GM19324 (cell line): ENCODE results near the gene ROR2.

Experiments
- ATAC-seq: cut with Tn5 transposase; IDR thresholded peaks from one replicate; pipeline ENCODE4 v1.9.1; 2021; ENCODE audit warnings: mild to moderate bottlenecking, moderate library complexity; ENCODE audit not compliant: unreplicated experiment, low FRiP score

The ROR2 gene

DNA sequence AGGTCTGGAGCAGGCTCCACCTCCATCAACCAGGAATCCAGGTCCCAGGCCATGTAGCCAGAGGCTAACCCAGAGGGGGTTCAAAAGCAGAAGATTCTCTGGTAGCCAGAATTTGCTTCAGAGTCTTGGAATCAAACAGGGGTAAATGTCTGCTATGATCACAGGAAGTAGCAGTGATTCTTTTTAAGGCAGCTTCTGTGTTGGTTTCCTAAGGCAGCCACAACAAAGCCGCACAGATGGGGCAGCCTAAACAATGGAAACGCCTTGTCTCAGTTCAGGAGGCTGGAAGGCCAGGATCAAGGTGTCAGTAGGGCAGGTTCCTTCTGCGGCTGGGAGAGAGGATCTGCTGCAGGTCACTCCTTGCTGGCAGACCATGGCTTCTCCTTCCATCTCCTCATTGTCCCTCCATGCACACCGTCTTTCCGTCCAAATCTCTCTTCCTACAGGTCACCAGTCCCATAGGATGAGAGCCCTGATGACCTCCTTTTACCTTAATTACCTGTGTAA is 167.3 kb downstream of the ROR2 start:
- ATAC-seq = no peak

DNA sequence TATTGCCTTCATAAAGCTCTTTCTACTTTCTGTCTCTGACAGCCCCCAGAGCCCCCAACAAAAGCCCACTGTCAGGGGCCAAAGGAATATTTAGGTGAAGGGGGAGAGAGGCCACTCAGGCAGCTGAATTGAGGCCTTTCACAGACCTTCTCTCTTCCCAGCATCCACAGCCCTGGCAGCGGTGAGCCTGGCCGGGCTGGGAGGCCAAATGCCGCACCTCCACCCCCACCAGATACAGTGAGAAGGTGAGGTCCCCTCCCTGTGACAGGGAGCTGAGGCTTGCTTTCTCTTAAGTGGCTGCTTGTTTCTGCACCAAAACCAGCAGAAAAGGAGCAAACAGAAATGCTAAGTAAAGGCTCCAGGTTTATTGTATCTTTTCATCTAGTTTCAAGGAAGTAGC is 168.1 kb downstream of the ROR2 start:
- ATAC-seq = no peak

DNA sequence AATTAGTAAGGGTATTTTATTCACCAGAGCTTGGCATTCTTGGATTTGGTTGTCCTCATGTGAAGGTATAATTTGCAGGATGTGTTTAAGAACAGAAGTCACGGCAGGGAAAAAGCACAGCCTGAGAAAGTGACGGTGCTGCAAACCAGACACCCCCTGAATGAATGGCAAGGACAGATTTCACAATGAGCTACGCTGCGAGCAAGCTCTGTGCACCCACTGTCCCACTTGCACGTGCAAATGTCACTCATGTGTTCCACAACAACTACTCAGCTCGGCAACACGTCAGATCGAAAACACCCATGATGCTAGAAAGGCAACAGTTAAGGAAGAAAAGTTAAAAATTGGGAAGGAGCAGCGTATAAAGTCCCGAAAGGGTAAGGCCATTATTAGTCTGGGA is 168.9 kb downstream of the ROR2 start:
- ATAC-seq = no peak

DNA sequence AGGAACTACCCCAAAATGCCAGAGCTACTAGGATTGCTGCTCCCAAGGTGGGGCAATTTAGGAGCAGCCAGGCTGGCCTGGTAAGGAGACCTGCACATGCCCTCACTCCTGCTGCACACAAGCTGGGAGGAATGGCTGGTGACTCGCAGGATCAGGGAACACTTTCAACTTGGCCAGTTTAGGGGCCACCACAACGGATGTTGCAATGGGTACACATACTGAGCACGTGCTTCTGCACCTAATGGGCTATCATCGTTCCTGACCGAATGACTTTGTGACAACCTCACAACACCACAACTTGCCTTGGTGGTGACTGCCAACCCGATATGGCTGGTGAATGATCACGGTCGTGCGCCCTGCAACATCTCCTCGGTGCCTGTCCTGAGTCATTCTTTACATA is 172.0 kb downstream of the ROR2 start:
- no peak for ATAC-seq

DNA sequence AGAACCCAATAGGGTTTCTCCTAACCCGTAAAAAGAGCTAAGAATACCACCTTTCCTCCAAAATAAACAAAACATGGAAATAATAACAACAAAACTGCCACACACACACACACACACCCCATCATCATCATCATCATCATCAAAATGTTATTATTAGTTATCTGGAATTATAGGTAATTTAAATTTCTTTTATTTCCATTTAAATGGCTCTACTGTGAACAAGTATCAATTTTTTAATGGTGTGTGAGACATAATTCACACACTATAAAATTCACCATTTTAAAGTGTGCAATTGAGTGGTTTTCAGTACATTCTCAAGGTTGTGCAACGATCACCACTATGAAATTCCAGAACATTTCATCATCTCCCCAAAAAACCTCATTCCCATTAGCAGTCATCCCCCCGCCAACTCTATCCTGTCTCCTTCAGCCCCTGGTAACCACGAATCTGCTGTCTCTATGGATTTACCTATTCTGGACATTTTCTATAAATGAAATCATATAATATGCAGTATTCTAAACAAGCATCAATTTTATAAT is 172.7 kb downstream of the ROR2 start:
- ATAC-seq = no peak

DNA sequence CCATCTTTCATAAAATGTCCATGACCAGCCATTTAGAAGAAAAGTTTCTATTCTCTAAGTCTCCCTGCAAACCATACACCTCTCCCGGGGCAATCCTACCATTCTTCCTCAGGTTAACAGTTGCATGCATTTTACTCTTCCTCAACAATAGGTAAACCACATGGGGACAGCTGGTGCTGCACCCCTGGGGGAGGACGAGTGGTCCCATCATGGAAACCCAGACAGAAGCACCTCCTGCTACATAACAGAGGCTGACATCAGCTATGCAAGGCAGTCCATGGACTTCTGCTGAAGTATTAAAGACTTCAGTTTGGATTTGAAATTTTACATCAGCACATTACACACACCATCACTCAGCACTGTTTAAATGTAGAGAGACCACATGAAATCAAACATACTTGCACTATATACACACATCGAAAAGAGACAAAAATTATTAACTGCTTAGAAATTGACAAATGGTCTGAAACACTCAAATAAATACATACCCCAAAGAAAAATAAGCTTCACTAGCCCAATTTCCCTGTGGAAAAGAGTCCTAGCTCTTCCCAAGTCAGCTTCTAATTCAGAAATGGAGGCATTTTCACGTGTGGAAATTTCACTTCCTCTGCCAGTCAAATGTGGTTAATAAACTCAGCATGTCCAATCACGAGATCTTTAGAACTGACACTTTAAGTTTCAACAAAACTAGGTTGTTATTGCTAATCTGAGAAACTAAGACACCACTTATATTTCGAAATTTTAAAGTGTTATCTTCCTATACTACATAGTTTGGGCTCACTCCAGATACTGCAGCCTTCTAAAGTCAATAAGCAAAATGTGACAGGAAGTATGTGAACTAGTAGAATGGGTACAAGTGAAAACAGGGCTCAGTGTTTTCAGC is 173.4 kb downstream of the ROR2 start:
- no peak for ATAC-seq

DNA sequence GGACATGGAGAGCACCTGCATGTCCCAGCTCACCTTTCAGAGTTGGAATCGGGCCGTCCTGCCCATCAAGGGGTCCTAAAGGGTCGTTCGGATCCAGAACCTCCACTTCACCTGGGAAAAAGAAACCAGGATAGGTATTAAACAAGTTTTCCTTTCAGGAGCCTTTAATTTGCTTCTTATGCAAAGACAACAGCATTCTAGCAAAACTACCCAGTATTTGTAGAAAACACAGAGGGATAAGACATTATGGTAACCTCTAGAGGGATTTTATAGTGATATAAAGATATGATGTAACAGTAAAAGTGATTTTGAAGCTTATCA is 174.4 kb downstream of the ROR2 start:
- ATAC-seq = no peak

DNA sequence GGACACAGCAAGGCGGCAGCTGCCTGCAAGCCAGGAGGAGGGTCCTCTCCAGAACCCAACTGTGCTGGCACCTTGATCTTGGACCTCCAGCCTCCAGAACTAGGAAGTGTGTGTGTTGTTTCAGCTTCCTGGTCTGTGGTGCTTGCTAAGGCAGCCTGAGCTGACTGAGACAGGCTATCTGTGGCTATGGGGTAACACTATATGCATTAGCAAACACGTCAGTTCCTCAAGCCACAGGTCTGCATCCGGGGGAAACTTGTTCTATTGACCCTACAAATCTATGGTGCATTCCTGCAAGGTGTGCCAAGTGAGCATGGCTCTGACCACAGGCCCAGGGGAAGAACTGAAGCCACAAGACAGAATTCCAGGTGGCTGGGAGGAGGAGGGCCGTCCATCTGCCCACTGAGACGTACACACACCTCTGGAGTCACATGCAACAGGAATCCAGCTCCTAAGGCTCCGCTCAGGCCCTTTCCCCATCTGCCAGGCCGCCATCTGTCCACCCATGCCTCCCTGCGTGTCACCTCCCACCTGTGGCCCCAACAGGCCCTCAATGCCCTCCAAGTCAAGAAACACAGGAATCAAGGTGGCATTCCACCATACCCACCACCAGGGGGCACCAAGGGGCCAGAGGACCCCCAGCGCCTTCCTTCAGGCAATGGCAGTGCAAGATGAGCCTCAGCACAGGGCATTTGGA is 174.9 kb downstream of the ROR2 start:
- ATAC-seq = peak; percentile 70

DNA sequence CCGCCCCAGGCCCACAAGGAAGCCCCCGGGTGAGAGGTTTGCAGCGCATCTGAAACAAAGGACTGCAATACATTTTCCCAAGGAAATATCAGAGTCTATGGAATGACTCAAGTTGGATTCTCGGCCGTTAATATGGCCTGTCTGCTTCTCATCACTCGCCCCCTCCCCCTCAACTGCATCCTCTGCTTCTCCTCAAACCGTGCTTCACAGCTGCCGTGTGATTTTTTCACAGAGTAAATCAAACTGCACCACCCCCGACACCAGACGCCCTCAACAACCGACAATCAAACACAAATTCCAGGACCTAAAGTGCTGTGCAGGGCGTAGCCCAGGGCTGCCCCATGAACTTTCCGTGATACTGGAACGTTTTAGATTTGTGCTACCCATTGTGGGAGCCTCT is 176.9 kb downstream of the ROR2 start:
- ATAC-seq = no peak

DNA sequence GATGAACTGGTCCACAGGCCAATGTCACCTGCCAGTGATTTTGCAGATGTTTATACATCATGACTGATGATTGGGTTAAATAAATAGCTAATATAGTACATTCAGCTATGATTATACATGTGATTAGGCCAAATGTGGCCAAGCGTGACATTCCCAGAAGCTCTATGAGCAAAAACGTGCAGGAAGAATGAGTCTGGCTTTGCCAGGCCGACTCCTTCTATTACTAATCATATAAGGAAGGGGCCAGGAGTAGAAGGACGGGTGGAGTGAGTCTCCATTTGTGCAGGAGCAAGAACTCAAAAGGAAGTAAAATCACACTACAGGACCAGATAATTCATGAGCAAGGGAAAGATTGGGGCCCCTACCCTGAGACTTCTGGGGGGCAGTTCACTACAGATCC is 178.2 kb downstream of the ROR2 start:
- no peak for ATAC-seq

DNA sequence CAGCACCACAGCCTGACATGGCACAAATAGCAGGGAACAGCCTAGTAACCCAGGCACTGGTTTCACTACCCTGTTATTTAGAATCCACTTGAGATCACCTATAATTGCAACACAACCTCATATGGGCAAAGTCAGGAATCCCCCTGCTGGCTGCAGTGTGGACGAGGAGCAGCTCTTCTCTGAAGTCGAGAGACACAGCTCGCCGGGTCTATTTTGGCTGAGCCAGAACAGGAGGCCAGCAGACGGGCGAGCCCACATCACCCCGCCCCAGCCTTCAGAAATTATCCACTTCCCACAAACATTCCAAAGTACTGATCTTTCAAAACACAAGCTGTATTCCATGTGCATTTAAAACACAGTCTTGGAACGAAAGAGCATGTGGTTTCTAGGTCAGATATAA is 179.0 kb downstream of the ROR2 start:
- ATAC-seq = no peak

DNA sequence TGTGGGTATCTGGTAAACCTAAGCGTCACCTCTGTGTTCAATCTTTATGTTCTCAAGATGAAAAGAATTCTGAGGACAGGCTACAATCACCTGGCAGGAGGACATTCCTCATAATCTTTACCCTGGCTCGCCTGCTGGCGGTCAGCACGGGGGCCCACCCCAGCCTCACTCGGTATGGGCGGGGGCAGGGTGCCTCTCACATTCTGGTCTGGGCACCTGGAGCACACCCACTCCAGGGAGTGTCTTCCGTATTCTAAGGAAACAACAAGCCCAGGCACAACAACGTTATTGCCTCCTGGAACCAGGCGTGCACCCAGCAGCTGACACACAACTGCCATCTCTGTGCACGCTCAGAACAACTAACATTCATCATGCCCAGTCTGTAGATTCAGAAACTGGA is 179.8 kb downstream of the ROR2 start:
- ATAC-seq = no peak

DNA sequence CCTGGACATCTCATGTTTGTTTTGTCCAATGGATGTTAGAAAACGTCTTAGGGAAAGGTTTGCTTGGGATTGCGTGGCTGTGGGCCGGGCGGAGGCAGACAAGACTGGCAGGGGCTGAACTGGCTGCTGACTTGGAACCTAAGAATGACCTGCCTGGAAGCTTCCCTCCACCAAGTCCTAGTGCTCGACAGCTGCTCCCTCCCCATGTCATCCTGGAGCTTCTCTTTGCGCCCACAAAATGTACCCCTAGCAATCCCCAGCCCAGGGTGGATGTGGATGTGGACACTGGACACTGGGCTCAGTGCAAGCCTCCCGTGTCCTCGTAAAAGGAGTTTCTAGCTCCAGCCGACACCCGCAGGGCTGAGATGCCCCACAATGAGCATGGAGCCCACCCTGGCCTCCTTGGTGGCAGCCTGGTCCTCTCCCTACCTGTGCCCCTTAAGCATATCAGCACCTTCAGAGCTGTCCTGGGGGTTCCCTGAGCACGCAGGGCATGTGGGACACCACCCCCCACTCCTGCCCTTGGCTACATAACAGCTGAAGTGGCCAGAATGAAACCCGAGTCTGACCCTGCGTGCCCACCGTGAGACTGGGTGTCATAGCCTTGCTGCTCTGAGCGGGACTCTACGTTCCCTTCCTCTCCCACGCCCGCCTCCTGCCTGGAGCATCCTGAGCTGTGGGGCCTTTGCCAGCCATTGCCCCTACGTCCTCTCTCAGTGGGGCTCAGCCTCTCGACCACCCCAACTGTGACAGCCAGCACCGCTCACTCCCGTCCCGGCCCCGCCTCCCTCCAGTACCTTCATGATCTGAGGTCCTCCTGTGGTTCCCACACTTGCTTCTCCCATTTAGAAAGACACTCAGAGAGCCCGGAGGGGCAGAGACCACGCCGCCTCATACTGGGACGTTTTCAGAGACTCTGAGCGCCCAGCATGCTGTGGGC is 180.8 kb downstream of the ROR2 start:
- no peak for ATAC-seq

DNA sequence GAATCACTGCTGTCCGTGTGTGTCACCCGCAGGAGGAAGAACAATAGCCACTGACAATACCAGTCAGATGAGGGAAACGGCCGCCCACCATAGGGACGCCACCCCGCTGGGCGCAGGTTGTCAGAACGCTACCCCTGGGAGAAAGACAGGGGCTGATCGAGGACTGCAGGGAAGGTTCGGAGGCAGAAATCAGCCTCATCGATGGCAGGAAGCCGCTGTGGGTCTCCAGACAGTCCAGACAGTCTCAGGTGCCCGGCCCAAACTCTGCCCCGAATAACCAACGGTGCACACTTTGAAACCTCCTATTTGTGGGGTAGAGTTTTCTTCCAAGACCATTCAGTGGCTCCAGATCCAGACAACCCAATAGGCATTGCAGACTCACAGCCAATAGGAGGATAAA is 181.5 kb downstream of the ROR2 start:
- no peak for ATAC-seq

DNA sequence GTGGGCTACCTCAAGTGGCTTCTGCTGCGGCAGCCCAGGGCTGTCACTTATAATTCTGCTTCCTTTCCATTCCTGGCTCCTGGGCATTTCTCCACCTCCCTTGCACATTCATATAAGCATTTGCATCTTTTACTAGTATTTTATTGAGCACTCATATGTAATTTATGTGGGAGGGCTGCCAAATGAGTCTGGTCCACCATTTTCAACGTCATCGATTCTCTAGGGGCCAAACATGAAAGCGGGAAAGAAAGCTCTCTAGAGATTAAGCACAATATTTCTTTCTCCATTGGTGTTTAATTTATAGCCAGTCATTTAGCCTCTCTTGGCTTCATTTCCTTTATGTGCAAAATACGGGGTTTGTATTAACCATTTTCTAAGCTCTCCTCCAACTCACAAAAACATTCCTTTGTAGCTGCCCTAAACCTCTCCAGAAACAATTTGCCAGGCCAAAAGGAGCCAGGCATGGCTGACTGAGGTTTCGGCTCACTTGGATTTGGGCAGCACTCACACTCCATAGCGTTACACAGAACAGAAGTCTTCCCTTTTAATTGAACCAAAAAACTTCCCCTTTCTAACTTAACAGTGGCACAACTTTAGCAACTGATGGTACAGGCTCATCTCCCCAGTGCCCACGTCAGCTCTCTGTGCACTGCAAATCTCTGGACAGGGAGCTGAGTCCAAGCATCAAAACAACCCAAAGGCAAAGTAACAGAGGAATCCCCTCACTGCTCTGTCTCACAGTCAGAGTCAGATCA is 183.5 kb downstream of the ROR2 start:
- no peak for ATAC-seq

DNA sequence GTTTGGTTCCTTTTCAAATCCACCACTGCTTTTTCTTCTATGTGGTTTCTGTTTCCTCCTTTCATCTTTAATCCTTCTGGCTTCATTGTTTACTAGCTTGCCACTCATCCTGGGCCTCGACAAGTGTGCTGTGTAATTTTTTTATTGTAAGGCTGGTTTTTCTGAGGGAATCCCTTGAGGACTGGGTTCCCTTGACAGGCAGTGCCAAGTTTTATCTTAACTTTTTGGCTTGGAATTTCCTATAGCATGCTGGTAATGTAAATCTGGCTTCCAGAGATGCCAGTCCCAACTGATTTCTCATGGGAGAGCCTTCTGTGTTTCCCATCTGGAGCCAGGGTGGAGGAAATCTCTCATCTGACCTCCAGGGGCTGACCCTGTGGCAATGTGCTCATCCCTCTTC is 184.7 kb downstream of the ROR2 start:
- ATAC-seq = no peak

DNA sequence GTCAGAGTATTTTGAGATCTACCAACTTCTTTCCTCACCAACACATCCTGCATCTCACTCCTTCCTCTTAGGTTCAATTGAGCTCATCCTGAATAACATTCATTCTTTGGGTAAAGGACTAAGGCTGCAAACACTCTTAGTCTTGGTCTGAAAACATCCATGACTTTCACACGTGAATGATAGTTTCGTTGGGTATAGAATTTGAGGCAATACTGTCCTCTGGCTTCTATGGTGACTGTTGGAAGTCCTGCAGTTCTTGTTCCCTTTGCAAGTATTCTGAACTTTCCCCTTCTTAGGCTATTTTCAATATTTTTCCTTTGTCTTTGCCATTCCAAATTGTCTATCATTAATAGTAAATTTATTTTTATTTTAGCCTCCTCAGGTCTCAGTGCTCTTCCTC is 185.4 kb downstream of the ROR2 start:
- no peak for ATAC-seq

DNA sequence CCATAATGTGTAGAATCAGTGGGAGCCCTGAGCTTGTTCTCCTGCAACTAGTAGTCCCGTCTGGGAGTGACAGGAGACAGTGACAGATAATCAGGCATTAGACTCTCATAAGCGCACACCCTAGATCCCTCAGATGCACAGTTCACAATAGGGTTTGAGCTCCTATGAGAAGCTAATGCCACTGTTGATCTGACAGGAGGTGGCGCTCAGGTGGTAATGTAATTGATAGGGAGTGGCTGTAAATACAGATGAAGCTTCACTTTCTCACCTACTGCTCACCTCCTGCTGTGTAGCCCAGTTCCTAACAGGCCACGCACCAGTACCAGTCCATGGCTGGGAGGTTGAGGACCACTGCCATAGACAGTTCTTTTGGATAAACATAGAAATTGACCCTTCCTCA is 188.7 kb downstream of the ROR2 start:
- ATAC-seq = no peak

DNA sequence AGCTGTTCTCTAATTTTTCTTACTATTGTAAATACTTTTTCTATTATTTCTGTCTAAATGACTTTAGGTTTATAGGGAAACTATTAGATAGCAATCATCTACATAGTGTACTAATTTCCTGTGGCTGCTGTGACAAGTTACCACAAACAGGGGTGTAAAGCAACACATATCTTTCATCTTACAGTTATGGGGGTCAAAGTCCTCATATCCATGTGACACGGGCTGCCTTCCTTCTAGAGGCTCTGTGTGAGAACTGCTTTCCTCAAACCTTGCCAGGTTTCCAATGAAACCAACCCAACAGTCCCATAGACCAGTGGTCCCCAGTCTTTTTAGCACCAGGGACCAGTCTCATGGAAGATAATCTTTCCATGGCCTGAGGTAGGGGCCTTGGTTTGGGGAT is 189.1 kb downstream of the ROR2 start:
- ATAC-seq = no peak

DNA sequence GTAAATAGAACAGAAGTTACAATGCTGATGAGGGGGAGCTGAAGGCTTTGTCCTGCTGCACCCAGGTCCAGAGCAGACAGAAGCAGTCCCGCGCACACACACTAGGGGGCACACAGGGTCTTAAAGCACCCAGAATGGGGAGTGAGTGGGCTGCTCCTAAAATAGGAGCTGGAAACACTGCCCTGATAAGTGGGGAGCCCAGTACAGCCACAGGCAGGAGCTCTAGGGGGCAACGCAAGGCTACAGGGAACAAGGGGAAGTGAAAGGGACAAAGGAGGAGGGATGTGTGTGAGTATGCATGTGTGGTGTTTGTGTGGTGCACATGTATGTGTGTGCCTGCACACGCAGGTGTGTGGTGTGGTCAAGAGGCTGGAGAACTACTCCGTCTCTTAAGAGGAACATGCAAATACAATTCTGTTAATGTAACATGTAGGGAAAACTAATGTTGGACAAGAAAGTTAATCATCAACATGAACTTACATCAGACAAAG is 191.5 kb downstream of the ROR2 start:
- ATAC-seq = peak; percentile 66
